ENCODE measurements around the gene KLHL22.
"Not testable (repeated sequence)": the region's sequence is repeated elsewhere in the genome, so short reads cannot be mapped to it uniquely, and the experiment has no call there.

KLHL22 gene

DNA sequence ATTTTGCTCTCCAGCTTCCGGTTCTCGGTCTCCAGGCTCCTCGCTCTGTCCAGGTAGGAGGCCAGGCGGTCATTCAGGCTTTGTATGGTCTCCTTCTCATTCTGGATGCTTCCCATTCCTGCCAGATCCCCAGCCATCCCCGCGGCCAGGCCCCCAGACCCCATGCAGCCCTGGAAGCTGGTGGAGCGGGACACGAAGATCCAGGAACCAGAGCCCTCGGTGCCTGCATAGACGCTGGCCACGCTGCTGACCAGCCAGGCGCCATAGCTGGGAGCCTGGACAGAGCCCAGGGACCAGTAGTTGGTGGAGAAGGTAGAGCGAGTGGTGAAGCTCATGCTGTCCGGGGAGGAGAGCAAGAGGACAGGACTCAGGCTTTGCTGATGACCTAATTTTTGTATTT is 11.8 kb downstream of the KLHL22 start:
- TF ChIP-seq PATZ1 (CRISPR knock-in tag; IDR thresholded peaks at IDR 0.05; ENCODE audit: borderline replicate concordance) (no peak), ARNTL (CRISPR knock-in tag; IDR thresholded peaks at IDR 0.05; ENCODE audit: borderline replicate concordance, low read depth) (no peak), TOX (CRISPR knock-in tag; IDR thresholded peaks at IDR 0.05; ENCODE audit: borderline replicate concordance) (no peak), CSRNP3 (CRISPR knock-in tag; IDR thresholded peaks at IDR 0.05) (no peak), TSHZ2 (CRISPR knock-in tag; IDR thresholded peaks at IDR 0.05) (no peak), SNAI2 (CRISPR knock-in tag; IDR thresholded peaks at IDR 0.05) (no peak), POU6F1 (CRISPR knock-in tag; IDR thresholded peaks at IDR 0.05; ENCODE audit: borderline replicate concordance, low read depth) (no peak), GLIS3 (CRISPR knock-in tag; IDR thresholded peaks at IDR 0.05) (no peak), BACH2 (CRISPR knock-in tag; IDR thresholded peaks at IDR 0.05; ENCODE audit: borderline replicate concordance) (no peak)
- no peak for ATAC-seq

- not testable (repeated sequence) for ATAC-seq
Observed at GRCh38 chr22:20483143-20483506, 12.5 kb downstream of the KLHL22 start.

- TF ChIP-seq ZNF8 (CRISPR knock-in tag; IDR thresholded peaks at IDR 0.05) (peak; percentile 92), BACH2 (CRISPR knock-in tag; IDR thresholded peaks at IDR 0.05; ENCODE audit: borderline replicate concordance) (no peak), ZNF70 (CRISPR knock-in tag; IDR thresholded peaks at IDR 0.05) (no peak)
- ATAC-seq: no peak
Observed at GRCh38 chr22:20479612-20480196, 15.9 kb downstream of the KLHL22 start.

DNA sequence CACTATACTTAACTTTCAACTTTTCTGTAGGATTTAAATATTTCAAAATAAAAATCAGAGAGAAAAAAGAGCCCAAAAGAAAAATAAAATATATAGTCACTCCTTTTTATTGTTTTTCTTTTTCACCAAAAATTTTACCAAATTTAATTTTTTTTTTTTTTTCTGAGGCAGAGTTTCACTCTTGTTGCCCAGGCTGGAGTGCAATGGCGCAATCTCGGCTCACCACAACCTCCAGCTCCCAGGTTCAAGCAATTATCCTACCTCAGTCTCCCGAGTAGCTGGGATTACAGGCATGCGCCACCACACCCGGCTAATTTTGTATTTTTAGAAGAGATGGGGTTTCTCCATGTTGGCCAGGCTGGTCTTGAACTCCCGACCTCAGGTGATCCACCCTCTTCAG is 17.5 kb downstream of the KLHL22 start:
- ATAC-seq: not testable (repeated sequence)

DNA sequence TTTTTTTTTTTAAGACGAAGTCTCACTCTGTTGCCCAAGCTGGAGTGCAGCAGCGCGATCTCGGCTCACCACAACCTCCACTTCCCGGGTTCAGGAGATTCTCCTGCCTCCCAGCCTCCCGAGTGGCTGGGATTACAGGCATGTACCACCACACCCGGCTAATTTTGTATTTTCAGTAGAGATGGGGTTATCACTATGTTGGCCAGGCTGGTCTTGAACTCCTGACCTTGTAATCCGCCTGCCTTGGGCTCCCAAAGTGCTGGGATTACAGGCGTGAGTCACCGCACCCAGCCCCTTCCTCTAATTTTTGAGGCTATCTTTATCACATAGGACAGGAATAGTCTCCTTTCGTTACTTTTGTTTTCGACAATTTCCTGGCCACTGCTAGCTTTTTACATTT is 20.0 kb downstream of the KLHL22 start:
- ATAC-seq: not testable (repeated sequence)

- no peak for TF ChIP-seq ZNF565 (CRISPR knock-in tag; conservative IDR thresholded peaks at IDR 0.05; ENCODE audit: low read depth)
- TF ChIP-seq CSDC2 (CRISPR knock-in tag; IDR thresholded peaks at IDR 0.05): no peak
- no peak for TF ChIP-seq TCF4 (CRISPR knock-in tag; IDR thresholded peaks at IDR 0.05; ENCODE audit: borderline replicate concordance)
- no peak for TF ChIP-seq ESRRG (CRISPR knock-in tag; IDR thresholded peaks at IDR 0.05)
- no peak for TF ChIP-seq ZNF70 (CRISPR knock-in tag; IDR thresholded peaks at IDR 0.05)
- no peak for TF ChIP-seq ARNTL (CRISPR knock-in tag; IDR thresholded peaks at IDR 0.05; ENCODE audit: borderline replicate concordance, low read depth)
- no peak for TF ChIP-seq CSRNP3 (CRISPR knock-in tag; IDR thresholded peaks at IDR 0.05)
- no peak for TF ChIP-seq ZFP30 (CRISPR knock-in tag; IDR thresholded peaks at IDR 0.05)
- TF ChIP-seq PPARA (CRISPR knock-in tag; IDR thresholded peaks at IDR 0.05; ENCODE audit: borderline replicate concordance): no peak
- no peak for TF ChIP-seq TOX (CRISPR knock-in tag; IDR thresholded peaks at IDR 0.05; ENCODE audit: borderline replicate concordance)
- TF ChIP-seq, protein P1, sequence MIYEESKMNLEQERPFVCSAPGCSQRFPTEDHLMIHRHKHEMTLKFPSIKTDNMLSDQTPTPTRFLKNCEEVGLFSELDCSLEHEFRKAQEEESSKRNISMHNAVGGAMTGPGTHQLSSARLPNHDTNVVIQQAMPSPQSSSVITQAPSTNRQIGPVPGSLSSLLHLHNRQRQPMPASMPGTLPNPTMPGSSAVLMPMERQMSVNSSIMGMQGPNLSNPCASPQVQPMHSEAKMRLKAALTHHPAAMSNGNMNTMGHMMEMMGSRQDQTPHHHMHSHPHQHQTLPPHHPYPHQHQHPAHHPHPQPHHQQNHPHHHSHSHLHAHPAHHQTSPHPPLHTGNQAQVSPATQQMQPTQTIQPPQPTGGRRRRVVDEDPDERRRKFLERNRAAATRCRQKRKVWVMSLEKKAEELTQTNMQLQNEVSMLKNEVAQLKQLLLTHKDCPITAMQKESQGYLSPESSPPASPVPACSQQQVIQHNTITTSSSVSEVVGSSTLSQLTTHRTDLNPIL (CRISPR knock-in tag; IDR thresholded peaks at IDR 0.05; ENCODE audit: low read depth): no peak
- TF ChIP-seq BACH2 (CRISPR knock-in tag; IDR thresholded peaks at IDR 0.05; ENCODE audit: borderline replicate concordance): no peak
- no peak for TF ChIP-seq PATZ1 (CRISPR knock-in tag; IDR thresholded peaks at IDR 0.05; ENCODE audit: borderline replicate concordance)
- no peak for ATAC-seq
Observed at GRCh38 chr22:20475115-20475436, 20.5 kb downstream of the KLHL22 start.
